ENCODE measurements around the gene PCDH17. TPM values are rescaled to one million over a fixed set of nuclear protein-coding genes. Genes with fewer than 3 reads are reported as not detected.

PCDH17 gene
- polyA plus RNA-seq, 3 donors = not detected

- peak overlapping the region; percentile 32 for H2AFZ ChIP-seq (ENCODE audit: insufficient read depth, low read depth, low read length, poor library complexity, severe bottlenecking)
- H3K9ac ChIP-seq (ENCODE audit: insufficient read depth, low read length, poor library complexity, severe bottlenecking) = no peak overlapping the region
- peaks cover 9 to 21% of the 10 kb centered on the region in 2 donors for H3K4me1 ChIP-seq (ENCODE audit: control insufficient read depth in 1 of 2, insufficient read depth in 2 of 2, low read length in 2 of 2)
- no peak for TF ChIP-seq CTCF (IDR thresholded peaks at IDR 0.05)
- intact Hi-C loops (cut with micrococcal nuclease) = no loop called here
- no peak for DNase-seq
- no peaks in the 10 kb centered on the region for H4K20me1 ChIP-seq (ENCODE audit: insufficient read depth, low read length)
- no peak overlapping the region for H3K27ac ChIP-seq (ENCODE audit: low read depth in 1 of 2, low read length in 2 of 2)
- no peaks in the 10 kb centered on the region for H3K36me3 ChIP-seq (replicated peaks in 1 of 2; ENCODE audit: control insufficient read depth in 1 of 2, insufficient read depth in 2 of 2, low read length in 2 of 2)
- H3K36me3 Mint-ChIP-seq = peaks cover 10 to 17% of the 10 kb centered on the region in 2 donors
- peaks cover 30% of the 10 kb centered on the region for H3K4me1 Mint-ChIP-seq
- H3K9me3 ChIP-seq (replicated peaks in 1 of 2; ENCODE audit: control insufficient read depth in 1 of 2, insufficient read depth in 1 of 2, low read length in 2 of 2) = peaks cover 16 to 47% of the 10 kb centered on the region in 2 donors
- H3K9me3 Mint-ChIP-seq = peaks cover 8 to 49% (median 36%) of the 10 kb centered on the region in 7 donors
- peak overlapping the region in 1 of 3 experiments; percentile 38 for H3K4me3 ChIP-seq (replicated peaks in 1 of 3; ENCODE audit: low read depth in 2 of 3, low read length in 3 of 3)
- H3K79me2 ChIP-seq (ENCODE audit: insufficient read depth, low read length) = no peaks in the 10 kb centered on the region
- 8% methylated on average over 78 of the region's 78 CpGs for WGBS (ENCODE audit: insufficient coverage)
- no peak overlapping the region for H3K27ac Mint-ChIP-seq
- peaks cover 65 to 76% of the 10 kb centered on the region in 2 donors for H3K27me3 ChIP-seq (ENCODE audit: control insufficient read depth in 2 of 2, insufficient read depth in 2 of 2, low read length in 2 of 2)
- H3K27me3 Mint-ChIP-seq (ENCODE audit: low read depth in 3 of 3) = peaks cover 61 to 65% (median 63%) of the 10 kb centered on the region in 3 donors
- peak overlapping the region; percentile 11 for H3K4me2 ChIP-seq (replicated peaks; ENCODE audit: extremely low read depth, low read length, poor library complexity, severe bottlenecking)
- peak overlapping the region in 1 of 2 donors; percentile 91 for H3K4me3 Mint-ChIP-seq
These were observed 2.6 kb downstream of the PCDH17 start for GRCh38 chr13:57633950-57634838.

- no peak for DNase-seq
- H3K4me1 ChIP-seq (ENCODE audit: control insufficient read depth in 1 of 2, insufficient read depth in 2 of 2, low read length in 2 of 2) = peaks cover 6 to 20% of the 10 kb centered on the region in 2 donors
- no peaks in the 10 kb centered on the region for H3K79me2 ChIP-seq (ENCODE audit: insufficient read depth, low read length)
- H3K9ac ChIP-seq (ENCODE audit: insufficient read depth, low read length, poor library complexity, severe bottlenecking) = no peak overlapping the region
- intact Hi-C loops (cut with micrococcal nuclease) = no loop called here
- Mint-ChIP-seq H3K36me3 (peaks cover 8 to 12% of the 10 kb centered on the region in 2 donors), H3K27ac (no peak overlapping the region), H3K4me3 (peak overlapping the region in 1 of 2 donors; percentile 91), H3K9me3 (peaks cover 7 to 43% (median 33%) of the 10 kb centered on the region in 7 donors), H3K4me1 (peaks cover 24% of the 10 kb centered on the region), H3K27me3 (ENCODE audit: low read depth in 3 of 3) (peaks cover 55 to 59% (median 57%) of the 10 kb centered on the region in 3 donors)
- no peak overlapping the region for H3K4me2 ChIP-seq (replicated peaks; ENCODE audit: extremely low read depth, low read length, poor library complexity, severe bottlenecking)
- peak overlapping the region; percentile 32 for H2AFZ ChIP-seq (ENCODE audit: insufficient read depth, low read depth, low read length, poor library complexity, severe bottlenecking)
- 10% methylated on average over 15 of the region's 15 CpGs for WGBS (ENCODE audit: insufficient coverage)
- H3K9me3 ChIP-seq (replicated peaks in 1 of 2; ENCODE audit: control insufficient read depth in 1 of 2, insufficient read depth in 1 of 2, low read length in 2 of 2) = peaks cover 16 to 41% of the 10 kb centered on the region in 2 donors
- H4K20me1 ChIP-seq (ENCODE audit: insufficient read depth, low read length) = no peaks in the 10 kb centered on the region
- no peak overlapping the region for H3K27ac ChIP-seq (ENCODE audit: low read depth in 1 of 2, low read length in 2 of 2)
- TF ChIP-seq CTCF (IDR thresholded peaks at IDR 0.05) = no peak
- peaks cover 59 to 70% of the 10 kb centered on the region in 2 donors for H3K27me3 ChIP-seq (ENCODE audit: control insufficient read depth in 2 of 2, insufficient read depth in 2 of 2, low read length in 2 of 2)
- no peaks in the 10 kb centered on the region for H3K36me3 ChIP-seq (replicated peaks in 1 of 2; ENCODE audit: control insufficient read depth in 1 of 2, insufficient read depth in 2 of 2, low read length in 2 of 2)
- H3K4me3 ChIP-seq (replicated peaks in 1 of 3; ENCODE audit: low read depth in 2 of 3, low read length in 3 of 3) = no peak overlapping the region
These were observed 3.3 kb downstream of the PCDH17 start for GRCh38 chr13:57634839-57635165.
